GM12878 (cell line): Measurements from ENCODE around the gene RETNLB. TPM values are rescaled to one million over a fixed set of nuclear protein-coding genes. Genes with fewer than 3 reads are reported as not detected.

Experiments used
- CHD1 ChIP-seq: IDR thresholded peaks from 2 replicates; pipeline ENCODE4 v1.6.1; 2012; ENCODE audit warnings: low read depth, low read length, improper control_type of control experiment
- NFXL1 ChIP-seq: fragments of 450-650 bp; IDR thresholded peaks from 2 replicates; pipeline ENCODE4 v1.6.1; 2017; ENCODE audit warnings: antibody characterized with exemption, mild to moderate bottlenecking, borderline replicate concordance
- NR2C1 ChIP-seq: fragments of 450-650 bp; IDR thresholded peaks from 2 replicates; pipeline ENCODE4 v1.6.1; 2017; ENCODE audit warnings: antibody characterized with exemption, mild to moderate bottlenecking, moderate library complexity
- SIX5 ChIP-seq: IDR thresholded peaks from 2 replicates; pipeline ENCODE4 v1.6.1; 2011; ENCODE audit warnings: mild to moderate bottlenecking, low read depth, low read length, moderate library complexity; ENCODE audit not compliant: severe bottlenecking
- SMAD1 ChIP-seq: fragments of 450-650 bp; IDR thresholded peaks from 2 replicates; pipeline ENCODE4 v1.6.1; 2018; ENCODE audit warnings: mild to moderate bottlenecking, low read depth; ENCODE audit not compliant: partially characterized antibody
- SP1 ChIP-seq: IDR thresholded peaks from one replicate; pipeline ENCODE4 v1.6.1; 2011; ENCODE audit warnings: low read depth, low read length
- TCF7 ChIP-seq: IDR thresholded peaks from 2 replicates; pipeline ENCODE4 v1.6.1; 2014; ENCODE audit warnings: antibody characterized with exemption, borderline replicate concordance
- WRNIP1 ChIP-seq: IDR thresholded peaks from 2 replicates; pipeline ENCODE4 v1.6.1; 2011; ENCODE audit warnings: low read depth, low read length, improper control_type of control experiment, borderline replicate concordance
- polyA plus RNA-seq, 11 experiments: library from polyadenylated mRNA; depleted of rRNA in 4 of 11; unstranded in 6 of 11; stranded (reverse) in 5 of 11; fragments of >200 nt; fragmentation: Nextera tagmentation in 4 of 11; fragmentation: Illumina TruSeq in 1 of 11; extraction: Ambion mirVana in 4 of 11; extraction: Trizol in 1 of 11; gene quantifications; 1 replicate in 1 of 11; 2 replicates in 10 of 11; pipeline versions ENCODE4 v1.2.1 to v1.2.3, GENCODE V29; 2011 to 2016; ENCODE audit warnings: inconsistent platforms in 2 of 11, missing spikeins in 2 of 11, low read depth in 1 of 11
- total RNA-seq, 4 experiments: library from RNA; depleted of rRNA in 3 of 4; stranded (reverse); fragments of >200 nt in 3 of 4; fragmentation: Illumina TruSeq in 1 of 4; extraction: Trizol in 1 of 4; gene quantifications; 2 replicates each; pipeline versions ENCODE4 v1.2.1 to v1.2.3, GENCODE V29; 2013 to 2021
- TF ChIP-seq, protein P1 (sequence below): fragments of 450-650 bp; formaldehyde crosslinking; IDR thresholded peaks from 2 replicates; pipeline ENCODE4 v1.5.0; 2022; ENCODE audit warnings: mild to moderate bottlenecking, missing genetic modification characterization
- TF ChIP-seq, protein P2 (sequence below): IDR thresholded peaks from 2 replicates; pipeline ENCODE4 v1.6.1; 2011; ENCODE audit warnings: mild to moderate bottlenecking, low read depth, low read length, moderate library complexity; ENCODE audit not compliant: insufficient replicate concordance
- TF ChIP-seq, protein P3 (sequence below): fragments of 450-650 bp; IDR thresholded peaks from 2 replicates; pipeline ENCODE4 v1.6.1; 2017; ENCODE audit warnings: mild to moderate bottlenecking, moderate library complexity
- TF ChIP-seq, protein P4 (sequence below): fragments of 450-650 bp; IDR thresholded peaks from 2 replicates; pipeline ENCODE4 v1.6.1; 2017; ENCODE audit warnings: mild to moderate bottlenecking, low read depth, inconsistent platforms; ENCODE audit not compliant: poor library complexity, severe bottlenecking

The RETNLB gene
- total and polyA plus RNA-seq, 10 of the 15 experiments (the other 5 are each of a cell fraction or from before 2014, with no cell fraction given), result not detected

DNA sequence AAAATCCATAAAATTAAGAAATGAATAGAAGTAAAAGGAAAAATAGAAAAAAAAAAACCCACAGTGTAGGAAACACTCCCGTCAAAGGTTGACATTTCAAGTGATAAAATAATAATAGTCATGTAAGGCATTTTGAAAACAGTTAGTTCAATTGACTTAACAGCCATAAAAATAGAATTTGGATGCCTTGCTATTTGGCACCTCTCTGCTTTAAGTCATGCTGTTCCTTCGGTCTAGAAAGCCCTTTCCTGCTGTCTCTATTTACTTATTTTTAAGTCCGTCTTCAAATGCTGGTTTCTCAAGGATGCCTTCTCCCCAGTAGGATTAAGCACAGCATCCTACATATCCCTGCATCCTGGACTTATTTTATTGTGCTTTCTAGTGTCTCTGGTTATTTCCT, 22.3 kb upstream of the RETNLB start (continued):
- TF ChIP-seq, protein P1, sequence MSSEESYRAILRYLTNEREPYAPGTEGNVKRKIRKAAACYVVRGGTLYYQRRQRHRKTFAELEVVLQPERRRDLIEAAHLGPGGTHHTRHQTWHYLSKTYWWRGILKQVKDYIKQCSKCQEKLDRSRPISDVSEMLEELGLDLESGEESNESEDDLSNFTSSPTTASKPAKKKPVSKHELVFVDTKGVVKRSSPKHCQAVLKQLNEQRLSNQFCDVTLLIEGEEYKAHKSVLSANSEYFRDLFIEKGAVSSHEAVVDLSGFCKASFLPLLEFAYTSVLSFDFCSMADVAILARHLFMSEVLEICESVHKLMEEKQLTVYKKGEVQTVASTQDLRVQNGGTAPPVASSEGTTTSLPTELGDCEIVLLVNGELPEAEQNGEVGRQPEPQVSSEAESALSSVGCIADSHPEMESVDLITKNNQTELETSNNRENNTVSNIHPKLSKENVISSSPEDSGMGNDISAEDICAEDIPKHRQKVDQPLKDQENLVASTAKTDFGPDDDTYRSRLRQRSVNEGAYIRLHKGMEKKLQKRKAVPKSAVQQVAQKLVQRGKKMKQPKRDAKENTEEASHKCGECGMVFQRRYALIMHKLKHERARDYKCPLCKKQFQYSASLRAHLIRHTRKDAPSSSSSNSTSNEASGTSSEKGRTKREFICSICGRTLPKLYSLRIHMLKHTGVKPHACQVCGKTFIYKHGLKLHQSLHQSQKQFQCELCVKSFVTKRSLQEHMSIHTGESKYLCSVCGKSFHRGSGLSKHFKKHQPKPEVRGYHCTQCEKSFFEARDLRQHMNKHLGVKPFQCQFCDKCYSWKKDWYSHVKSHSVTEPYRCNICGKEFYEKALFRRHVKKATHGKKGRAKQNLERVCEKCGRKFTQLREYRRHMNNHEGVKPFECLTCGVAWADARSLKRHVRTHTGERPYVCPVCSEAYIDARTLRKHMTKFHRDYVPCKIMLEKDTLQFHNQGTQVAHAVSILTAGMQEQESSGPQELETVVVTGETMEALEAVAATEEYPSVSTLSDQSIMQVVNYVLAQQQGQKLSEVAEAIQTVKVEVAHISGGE, result no peak
- TF ChIP-seq WRNIP1, result no peak
- TF ChIP-seq, protein P2, sequence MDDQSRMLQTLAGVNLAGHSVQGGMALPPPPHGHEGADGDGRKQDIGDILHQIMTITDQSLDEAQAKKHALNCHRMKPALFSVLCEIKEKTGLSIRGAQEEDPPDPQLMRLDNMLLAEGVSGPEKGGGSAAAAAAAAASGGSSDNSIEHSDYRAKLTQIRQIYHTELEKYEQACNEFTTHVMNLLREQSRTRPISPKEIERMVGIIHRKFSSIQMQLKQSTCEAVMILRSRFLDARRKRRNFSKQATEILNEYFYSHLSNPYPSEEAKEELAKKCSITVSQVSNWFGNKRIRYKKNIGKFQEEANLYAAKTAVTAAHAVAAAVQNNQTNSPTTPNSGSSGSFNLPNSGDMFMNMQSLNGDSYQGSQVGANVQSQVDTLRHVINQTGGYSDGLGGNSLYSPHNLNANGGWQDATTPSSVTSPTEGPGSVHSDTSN, result no peak
- TF ChIP-seq, protein P3, sequence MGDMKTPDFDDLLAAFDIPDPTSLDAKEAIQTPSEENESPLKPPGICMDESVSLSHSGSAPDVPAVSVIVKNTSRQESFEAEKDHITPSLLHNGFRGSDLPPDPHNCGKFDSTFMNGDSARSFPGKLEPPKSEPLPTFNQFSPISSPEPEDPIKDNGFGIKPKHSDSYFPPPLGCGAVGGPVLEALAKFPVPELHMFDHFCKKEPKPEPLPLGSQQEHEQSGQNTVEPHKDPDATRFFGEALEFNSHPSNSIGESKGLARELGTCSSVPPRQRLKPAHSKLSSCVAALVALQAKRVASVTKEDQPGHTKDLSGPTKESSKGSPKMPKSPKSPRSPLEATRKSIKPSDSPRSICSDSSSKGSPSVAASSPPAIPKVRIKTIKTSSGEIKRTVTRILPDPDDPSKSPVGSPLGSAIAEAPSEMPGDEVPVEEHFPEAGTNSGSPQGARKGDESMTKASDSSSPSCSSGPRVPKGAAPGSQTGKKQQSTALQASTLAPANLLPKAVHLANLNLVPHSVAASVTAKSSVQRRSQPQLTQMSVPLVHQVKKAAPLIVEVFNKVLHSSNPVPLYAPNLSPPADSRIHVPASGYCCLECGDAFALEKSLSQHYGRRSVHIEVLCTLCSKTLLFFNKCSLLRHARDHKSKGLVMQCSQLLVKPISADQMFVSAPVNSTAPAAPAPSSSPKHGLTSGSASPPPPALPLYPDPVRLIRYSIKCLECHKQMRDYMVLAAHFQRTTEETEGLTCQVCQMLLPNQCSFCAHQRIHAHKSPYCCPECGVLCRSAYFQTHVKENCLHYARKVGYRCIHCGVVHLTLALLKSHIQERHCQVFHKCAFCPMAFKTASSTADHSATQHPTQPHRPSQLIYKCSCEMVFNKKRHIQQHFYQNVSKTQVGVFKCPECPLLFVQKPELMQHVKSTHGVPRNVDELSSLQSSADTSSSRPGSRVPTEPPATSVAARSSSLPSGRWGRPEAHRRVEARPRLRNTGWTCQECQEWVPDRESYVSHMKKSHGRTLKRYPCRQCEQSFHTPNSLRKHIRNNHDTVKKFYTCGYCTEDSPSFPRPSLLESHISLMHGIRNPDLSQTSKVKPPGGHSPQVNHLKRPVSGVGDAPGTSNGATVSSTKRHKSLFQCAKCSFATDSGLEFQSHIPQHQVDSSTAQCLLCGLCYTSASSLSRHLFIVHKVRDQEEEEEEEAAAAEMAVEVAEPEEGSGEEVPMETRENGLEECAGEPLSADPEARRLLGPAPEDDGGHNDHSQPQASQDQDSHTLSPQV, result no peak
- no peak for TF ChIP-seq NFXL1
- TF ChIP-seq NR2C1, result no peak
- no peak for TF ChIP-seq SMAD1
- no peak for TF ChIP-seq TCF7
- TF ChIP-seq SP1, result no peak
- no peak for TF ChIP-seq CHD1
- TF ChIP-seq SIX5, result no peak
- TF ChIP-seq, protein P4, sequence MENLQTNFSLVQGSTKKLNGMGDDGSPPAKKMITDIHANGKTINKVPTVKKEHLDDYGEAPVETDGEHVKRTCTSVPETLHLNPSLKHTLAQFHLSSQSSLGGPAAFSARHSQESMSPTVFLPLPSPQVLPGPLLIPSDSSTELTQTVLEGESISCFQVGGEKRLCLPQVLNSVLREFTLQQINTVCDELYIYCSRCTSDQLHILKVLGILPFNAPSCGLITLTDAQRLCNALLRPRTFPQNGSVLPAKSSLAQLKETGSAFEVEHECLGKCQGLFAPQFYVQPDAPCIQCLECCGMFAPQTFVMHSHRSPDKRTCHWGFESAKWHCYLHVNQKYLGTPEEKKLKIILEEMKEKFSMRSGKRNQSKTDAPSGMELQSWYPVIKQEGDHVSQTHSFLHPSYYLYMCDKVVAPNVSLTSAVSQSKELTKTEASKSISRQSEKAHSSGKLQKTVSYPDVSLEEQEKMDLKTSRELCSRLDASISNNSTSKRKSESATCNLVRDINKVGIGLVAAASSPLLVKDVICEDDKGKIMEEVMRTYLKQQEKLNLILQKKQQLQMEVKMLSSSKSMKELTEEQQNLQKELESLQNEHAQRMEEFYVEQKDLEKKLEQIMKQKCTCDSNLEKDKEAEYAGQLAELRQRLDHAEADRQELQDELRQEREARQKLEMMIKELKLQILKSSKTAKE, result no peak
- TF ChIP-seq, all 136 proteins: peak for 0
